ENCODE results near the gene TRAF1. TPM values are rescaled to one million over a fixed set of nuclear protein-coding genes. Genes with fewer than 3 reads are reported as not detected.

TRAF1 gene
- total and polyA plus RNA-seq, 2 donors (not counting 1 experiment from before 2014, with no cell fraction given) = 12.2 to 19.5 TPM

GRCh38 chr9:120878188-120879130, 48.1 kb downstream of the TRAF1 start:
- peaks cover 38% of the 10 kb centered on the region for H3K4me1 Mint-ChIP-seq
- H3K4me3 ChIP-seq (ENCODE audit: control extremely low read depth in 1 of 5, extremely low read depth in 1 of 5, insufficient read depth in 1 of 5, low read depth in 2 of 5, low read length in 4 of 5) = peak overlapping the region in 3 of 5 experiments; percentile 66 to 70 (median 70)
- H3K36me3 ChIP-seq (replicated peaks in 1 of 2; ENCODE audit: control extremely low read depth in 1 of 2, control insufficient read depth in 1 of 2, extremely low read depth in 1 of 2, insufficient read depth in 2 of 2, low read length in 1 of 2) = no peaks in the 10 kb centered on the region
- H3K27me3 Mint-ChIP-seq = peaks cover 15% of the 10 kb centered on the region
- no peak for TF ChIP-seq EZH2 (IDR thresholded peaks at IDR 0.05; ENCODE audit: borderline replicate concordance, insufficient read depth, low read depth, low read length, poor library complexity, severe bottlenecking)
- no peak for TF ChIP-seq CTCF (IDR thresholded peaks at IDR 0.05)
- H3K27ac ChIP-seq (ENCODE audit: low read length in 2 of 2) = no peak overlapping the region
- no peak for DNase-seq
- peak overlapping the region; percentile 69 for H2AFZ ChIP-seq (ENCODE audit: insufficient read depth, low read depth, low read length, poor library complexity, severe bottlenecking)
- POLR2A ChIA-PET = no interaction called here
- H3K79me2 ChIP-seq (ENCODE audit: control insufficient read depth, insufficient read depth, low read length) = no peaks in the 10 kb centered on the region
- ATAC-seq (ENCODE audit: low read depth) = no peak
- H3K9me3 Mint-ChIP-seq (ENCODE audit: insufficient read depth) = no peaks in the 10 kb centered on the region
- peak overlapping the region; percentile 98 for H3K4me3 Mint-ChIP-seq
- peak overlapping the region; percentile 74 for H3K4me2 ChIP-seq (replicated peaks; ENCODE audit: low read depth, low read length, poor library complexity, severe bottlenecking)
- CTCF ChIA-PET = interaction anchor here (1.0 to 8.8 kb wide), 4 partner anchors 9 to 122 kb away, joined by 3 to 81 read pairs (median 5); no protein-coding TSS in a partner anchor
- no peaks in the 10 kb centered on the region for H3K9me3 ChIP-seq (ENCODE audit: control extremely low read depth in 1 of 3, control insufficient read depth in 2 of 3, insufficient read depth in 1 of 3, low read length in 2 of 3)
- WGBS (ENCODE audit: insufficient coverage) = 67% methylated on average over 2 of the region's 8 CpGs
- intact Hi-C loops (cut with micrococcal nuclease) = no loop called here
- peak overlapping the region; percentile 65 for H3K9ac ChIP-seq (ENCODE audit: low read length)
- H3K27me3 ChIP-seq (replicated peaks in 1 of 4; ENCODE audit: control extremely low read depth in 1 of 4, control insufficient read depth in 3 of 4, insufficient read depth in 4 of 4, low read length in 3 of 4) = peaks cover 0 to 3% (median 0%) of the 10 kb centered on the region in 4 experiments
- peaks cover 27 to 33% of the 10 kb centered on the region in 2 donors for H3K4me1 ChIP-seq (ENCODE audit: control insufficient read depth in 2 of 2, insufficient read depth in 2 of 2, low read length in 2 of 2)
- peak overlapping the region; percentile 87 for H3K27ac Mint-ChIP-seq
- no peaks in the 10 kb centered on the region for H4K20me1 ChIP-seq (ENCODE audit: control insufficient read depth, insufficient read depth, low read length, poor library complexity, severe bottlenecking)

All from B cell (primary cell).